Activated CD4-positive, alpha-beta memory T cell treated with anti-CD3 and anti-CD28 coated beads for 36 hours (primary cell): Measurements from ENCODE around the gene ZMAT5. TPM values are rescaled to one million over a fixed set of nuclear protein-coding genes. Genes with fewer than 3 reads are reported as not detected.

Experiments used
- CTCF ChIA-PET: fragments of 350-600 bp; sonication (Branson Sonifier 250); formaldehyde crosslinking; loops from one replicate; lab custom pipeline; 2021; ENCODE audit warnings: antibody characterized with exemption, inconsistent platforms; lab: Charles Lee
- POLR2A ChIA-PET: fragments of 350-600 bp; sonication (Branson Sonifier 250); formaldehyde crosslinking; loops from one replicate; lab custom pipeline; 2021; ENCODE audit warnings: antibody characterized with exemption; lab: Charles Lee
- DNase-seq: peaks from one replicate; pipeline ENCODE4 v3.0.0-alpha.2; 2020
- H3K27ac Mint-ChIP-seq: one replicate; pipeline ENCODE4 v1.8.0; 2021; ENCODE audit warnings: mixed read lengths
- H3K27me3 Mint-ChIP-seq: one replicate; pipeline ENCODE4 v1.8.0; 2021; ENCODE audit warnings: mixed read lengths
- H3K36me3 Mint-ChIP-seq: one replicate; pipeline ENCODE4 v1.8.0; 2021; ENCODE audit warnings: mixed read lengths
- H3K4me1 Mint-ChIP-seq: one replicate; pipeline ENCODE4 v1.8.0; 2021; ENCODE audit warnings: low read depth, mixed read lengths
- H3K4me3 Mint-ChIP-seq: one replicate; pipeline ENCODE4 v1.8.0; 2021; ENCODE audit warnings: mild to moderate bottlenecking, mixed read lengths
- H3K9me3 Mint-ChIP-seq: one replicate; pipeline ENCODE4 v1.8.0; 2021; ENCODE audit warnings: mixed read lengths
- intact Hi-C: fragments of 100-400 bp; cut with micrococcal nuclease; formaldehyde crosslinking; loops from one replicate; pipeline ENCODE4 v1.15.1; 2023
- total RNA-seq, 2 experiments: library from RNA; stranded (reverse); gene quantifications; one replicate each; pipeline ENCODE4 v1.2.3, GENCODE V29; 2021

The ZMAT5 gene
- total RNA-seq, 2 experiments from 2014 or later, result 18.1 to 20.6 TPM

DNA sequence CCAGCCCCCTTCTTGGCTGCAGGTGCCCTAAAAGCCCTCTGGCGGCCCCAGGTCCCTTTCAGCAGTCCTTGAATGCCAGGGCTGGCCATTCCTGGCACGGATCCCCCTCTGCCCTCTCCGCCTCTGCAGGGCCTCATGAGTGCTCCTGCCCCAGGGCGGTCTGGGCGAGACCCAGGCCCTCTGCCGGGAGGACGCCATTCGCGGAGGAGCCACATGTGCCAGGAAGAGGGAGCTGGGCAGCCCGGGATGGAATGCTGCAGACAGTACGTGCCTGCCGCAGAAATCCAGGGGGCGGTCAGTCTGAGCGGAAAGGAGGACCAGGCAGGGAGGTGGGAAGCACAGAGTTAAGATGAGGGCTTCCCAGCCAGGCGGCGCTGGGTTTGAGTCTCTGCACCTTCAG lies 44.2 kb downstream of the ZMAT5 start:
- ChIA-PET POLR2A (no interaction called here), CTCF (no interaction called here)
- no peak overlapping the region for H3K4me3 Mint-ChIP-seq

DNA sequence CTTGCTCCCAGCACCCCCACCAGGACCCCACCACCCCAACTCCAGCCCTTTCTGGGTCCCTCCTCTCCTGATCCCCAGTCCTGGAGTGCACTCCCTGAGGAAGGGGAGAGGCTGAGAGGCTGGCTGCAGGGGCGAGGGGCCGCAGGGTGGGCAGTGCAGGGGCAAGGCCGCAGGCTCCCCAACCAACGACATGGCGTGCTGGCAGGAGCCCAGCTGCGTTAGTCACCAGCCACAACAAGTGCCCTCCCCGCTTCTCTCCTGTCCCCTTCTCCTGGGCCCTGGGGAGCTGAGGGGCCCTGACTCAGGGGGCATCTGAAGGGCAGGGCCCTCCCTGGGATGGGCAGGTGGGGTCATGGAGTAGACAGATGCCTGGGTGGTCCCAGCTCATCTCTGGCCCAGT lies 44.7 kb downstream of the ZMAT5 start:
- intact Hi-C loops, result no loop called here
- POLR2A ChIA-PET, result no interaction called here
- CTCF ChIA-PET, result no interaction called here

More for the DNA sequence above, 44.2 kb downstream of the ZMAT5 start:
- Mint-ChIP-seq H3K27ac (no peak overlapping the region), H3K36me3 (no peaks in the 10 kb centered on the region), H3K9me3 (no peaks in the 10 kb centered on the region), H3K4me1 (peaks cover 5% of the 10 kb centered on the region), H3K27me3 (peaks cover 25% of the 10 kb centered on the region)
- intact Hi-C loops, result no loop called here
- no peak for DNase-seq

DNA sequence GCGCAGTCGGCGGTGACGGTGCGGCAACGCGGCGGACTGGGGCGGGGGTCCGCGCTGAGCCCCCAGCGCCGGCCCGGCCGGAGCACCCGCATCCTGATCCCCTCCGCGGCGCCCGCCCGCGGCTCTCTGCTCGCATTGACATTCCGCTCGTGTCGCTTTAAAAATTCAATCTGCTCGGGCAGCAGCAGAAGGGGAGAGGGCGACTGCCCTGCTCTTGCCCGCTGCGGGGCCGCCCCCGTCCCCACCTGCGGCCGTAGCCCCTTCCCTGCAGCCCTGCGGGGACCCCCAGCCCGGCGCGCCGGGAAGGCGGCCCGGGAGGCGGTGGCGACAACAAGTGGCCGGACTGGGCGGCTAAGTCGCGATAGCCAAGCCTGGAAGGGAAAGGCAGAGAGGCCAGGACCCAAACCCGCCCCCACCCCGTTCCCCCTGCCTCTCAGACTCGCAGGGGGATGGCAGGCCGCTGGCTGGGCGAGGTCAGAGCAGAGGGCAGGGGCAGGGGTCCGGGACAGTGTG lies 45.9 kb downstream of the ZMAT5 start:
- CTCF ChIA-PET, result interaction anchor here (0.7 kb wide), 1 partner anchor 96 kb away, joined by 3 read pairs; no protein-coding TSS in a partner anchor
- DNase-seq, result no peak
- no peak overlapping the region for H3K27ac Mint-ChIP-seq
- peaks cover 36% of the 10 kb centered on the region for H3K27me3 Mint-ChIP-seq
- intact Hi-C loops, result no loop called here
- H3K9me3 Mint-ChIP-seq, result no peaks in the 10 kb centered on the region
- no peaks in the 10 kb centered on the region for H3K36me3 Mint-ChIP-seq
- H3K4me3 Mint-ChIP-seq, result no peak overlapping the region
- H3K4me1 Mint-ChIP-seq, result peaks cover 5% of the 10 kb centered on the region
- POLR2A ChIA-PET, result no interaction called here

More for the DNA sequence above, 44.7 kb downstream of the ZMAT5 start:
- peaks cover 28% of the 10 kb centered on the region for H3K27me3 Mint-ChIP-seq
- no peak overlapping the region for H3K4me3 Mint-ChIP-seq
- H3K9me3 Mint-ChIP-seq, result no peaks in the 10 kb centered on the region
- no peak overlapping the region for H3K27ac Mint-ChIP-seq
- H3K36me3 Mint-ChIP-seq, result no peaks in the 10 kb centered on the region
- peaks cover 5% of the 10 kb centered on the region for H3K4me1 Mint-ChIP-seq
- no peak for DNase-seq

DNA sequence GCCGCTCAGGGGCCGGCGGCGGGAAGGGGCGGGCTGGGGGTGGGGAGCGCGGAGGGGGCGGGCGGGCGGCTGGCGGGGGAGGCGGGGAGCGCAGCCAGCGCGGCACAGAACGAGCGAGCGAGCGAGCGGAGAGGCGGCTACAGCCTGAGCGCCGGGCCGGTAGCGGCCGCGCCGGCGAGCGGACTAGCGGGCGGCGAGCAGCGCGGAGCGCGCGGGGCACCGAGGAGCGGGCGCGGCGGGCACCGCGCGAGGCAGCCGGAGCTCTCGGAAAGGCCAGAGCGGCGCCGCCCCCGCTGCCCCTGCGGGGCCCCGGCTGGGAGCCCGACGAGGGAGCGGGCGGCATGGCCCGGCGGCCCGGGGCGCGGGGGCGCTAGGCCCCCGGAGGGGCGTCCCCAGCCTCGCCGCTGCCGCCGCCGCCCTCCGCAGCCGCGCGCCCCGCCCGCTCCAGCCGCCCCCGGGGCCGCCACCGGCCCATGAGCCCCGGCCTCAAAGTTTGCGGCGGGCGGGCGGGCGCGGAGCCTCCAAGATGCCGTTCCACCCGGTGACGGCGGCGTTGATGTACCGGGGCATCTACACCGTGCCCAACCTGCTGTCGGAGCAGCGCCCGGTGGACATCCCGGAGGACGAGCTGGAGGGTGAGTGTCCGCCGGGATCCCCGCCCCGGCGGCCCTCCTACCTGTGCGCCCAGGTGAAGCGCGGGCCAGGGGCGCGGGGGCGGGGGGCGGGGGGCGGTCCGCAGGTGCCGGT lies 46.7 kb downstream of the ZMAT5 start, which contains the start of gene CABP7:
CABP7 (plus strand) TSS at position 105 of the 747 bp plus-strand sequence; CDS start at position 527, 422 bp downstream.
- Mint-ChIP-seq H3K36me3 (no peaks in the 10 kb centered on the region), H3K27me3 (peaks cover 38% of the 10 kb centered on the region), H3K4me3 (no peak within 1 kb of the TSS), H3K4me1 (peaks cover 5% of the 10 kb centered on the region), H3K9me3 (no peaks in the 10 kb centered on the region), H3K27ac (no peak within 1 kb of the TSS)
- intact Hi-C loops, result no loop called here
- CTCF ChIA-PET, result no interaction called here
- POLR2A ChIA-PET, result no interaction called here
- no peak for DNase-seq

DNA sequence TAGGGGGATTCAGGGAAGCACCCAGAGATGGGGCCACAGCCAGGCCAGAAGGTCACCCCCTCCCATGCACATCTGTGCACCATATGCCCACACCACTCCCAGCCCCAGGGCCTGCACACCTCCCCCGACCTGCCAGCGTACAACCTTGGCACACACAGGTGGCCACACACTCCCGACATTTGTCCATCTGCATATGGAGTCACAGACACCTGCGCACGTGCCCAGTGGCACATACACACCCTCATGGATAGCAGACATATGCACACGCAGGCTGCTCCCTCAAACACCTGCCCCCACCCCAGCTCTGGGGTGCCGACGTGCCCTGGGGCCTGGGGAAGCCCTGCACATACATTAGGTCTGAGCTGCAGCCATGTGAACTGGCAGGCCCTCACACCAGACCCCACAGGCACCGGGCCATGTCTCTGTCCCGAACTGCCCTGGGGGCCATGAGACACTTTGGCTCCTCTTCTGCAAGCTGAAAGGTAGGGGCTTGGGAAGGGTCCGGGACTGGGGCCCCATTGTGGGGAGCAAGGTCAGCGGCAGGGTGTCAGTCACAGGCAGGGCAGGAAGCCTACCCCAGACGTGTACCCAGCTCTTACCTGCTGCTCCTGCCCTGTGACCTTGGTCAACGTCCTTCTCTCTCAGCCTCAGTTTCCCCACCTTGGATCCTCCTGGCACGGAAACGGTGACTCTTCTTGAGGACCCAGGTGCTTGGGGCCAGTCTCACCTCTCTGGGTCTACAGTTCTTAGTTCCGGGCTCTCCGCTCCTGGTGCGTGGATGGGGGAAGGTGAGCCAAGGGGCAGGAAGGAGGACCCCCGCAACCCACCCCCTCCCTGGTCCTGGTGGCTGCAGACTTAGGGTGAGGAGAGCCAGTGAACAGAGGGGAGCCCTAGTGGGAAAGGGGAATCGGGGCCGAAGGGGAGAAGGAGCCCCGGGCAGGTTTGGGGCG lies 47.6 kb downstream of the ZMAT5 start:
- peaks cover 42% of the 10 kb centered on the region for H3K27me3 Mint-ChIP-seq
- H3K4me3 Mint-ChIP-seq, result no peak overlapping the region
- H3K36me3 Mint-ChIP-seq, result no peaks in the 10 kb centered on the region
- CTCF ChIA-PET, result interaction anchor here (0.9 to 1.2 kb wide), 2 partner anchors 83 to 96 kb away, joined by 3 read pairs; no protein-coding TSS in a partner anchor
- intact Hi-C loops, result no loop called here
- no peaks in the 10 kb centered on the region for H3K9me3 Mint-ChIP-seq
- POLR2A ChIA-PET, result no interaction called here
- peaks cover 5% of the 10 kb centered on the region for H3K4me1 Mint-ChIP-seq
- no peak for DNase-seq
- H3K27ac Mint-ChIP-seq, result no peak overlapping the region

DNA sequence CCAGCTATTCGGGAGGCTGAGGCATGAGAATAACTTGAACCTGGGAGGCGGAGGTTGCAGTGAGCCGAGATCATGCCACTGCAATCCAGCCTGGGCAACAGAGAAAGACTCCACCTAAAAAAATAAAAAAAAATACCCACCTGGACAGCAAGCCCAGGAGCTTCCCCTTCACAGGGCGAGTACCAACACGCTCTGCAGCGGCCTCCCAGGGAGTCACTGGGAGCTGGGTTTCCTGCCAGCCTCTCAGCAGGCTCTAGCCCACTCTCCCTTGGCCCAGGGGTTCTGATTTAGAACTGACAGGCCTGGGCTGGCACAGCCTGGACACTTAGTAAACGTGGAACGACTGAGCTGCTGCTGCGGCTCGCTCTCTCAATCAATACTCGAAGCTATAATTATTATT lies 49.0 kb downstream of the ZMAT5 start:
- CTCF ChIA-PET, result interaction anchor here (1.2 kb wide), 1 partner anchor 94 kb away, joined by 3 read pairs; no protein-coding TSS in a partner anchor
- POLR2A ChIA-PET, result no interaction called here
- H3K27ac Mint-ChIP-seq, result no peak overlapping the region
- intact Hi-C loops, result no loop called here
- H3K4me1 Mint-ChIP-seq, result peaks cover 5% of the 10 kb centered on the region
- no peak for DNase-seq
- H3K9me3 Mint-ChIP-seq, result no peaks in the 10 kb centered on the region
- H3K36me3 Mint-ChIP-seq, result no peaks in the 10 kb centered on the region
- no peak overlapping the region for H3K4me3 Mint-ChIP-seq
- H3K27me3 Mint-ChIP-seq, result peaks cover 42% of the 10 kb centered on the region

DNA sequence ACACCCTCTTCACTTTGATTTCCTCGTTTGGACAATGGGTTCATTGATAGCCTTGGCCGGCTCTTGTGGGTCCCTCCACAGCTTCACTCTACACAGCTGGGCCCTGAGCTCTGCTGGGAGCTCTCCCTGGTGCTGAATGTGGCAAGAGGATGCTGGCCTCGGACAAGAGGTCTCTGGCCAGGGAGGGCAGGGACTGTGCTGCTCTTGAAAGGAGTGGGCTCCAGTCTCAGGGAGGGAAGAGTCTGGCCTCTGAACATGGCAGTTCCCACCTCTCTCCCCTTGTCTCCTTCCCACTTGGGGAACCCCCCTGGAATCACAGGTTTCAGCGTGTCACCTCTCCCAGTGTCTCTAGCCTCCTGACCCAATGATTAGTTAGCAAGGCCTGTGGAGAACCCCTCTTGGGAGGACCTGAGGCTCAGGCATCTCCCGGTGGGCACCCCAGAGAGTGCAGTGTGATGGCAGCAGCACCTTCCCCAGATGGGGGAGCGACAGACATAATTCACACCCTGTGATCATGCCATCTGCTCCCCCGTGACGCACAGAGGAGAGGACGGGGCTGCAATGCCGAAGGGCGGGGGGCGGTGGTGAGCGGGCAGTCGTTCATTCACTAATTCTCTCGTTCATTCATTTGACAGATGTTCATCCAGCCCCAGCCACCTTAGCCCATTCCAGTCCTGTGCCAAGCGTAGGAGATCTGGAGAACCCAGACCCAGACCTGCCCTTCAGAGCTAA lies 49.8 kb downstream of the ZMAT5 start:
- Mint-ChIP-seq H3K36me3 (no peaks in the 10 kb centered on the region), H3K4me1 (peaks cover 5% of the 10 kb centered on the region), H3K27me3 (peaks cover 42% of the 10 kb centered on the region), H3K27ac (no peak overlapping the region), H3K9me3 (no peaks in the 10 kb centered on the region), H3K4me3 (no peak overlapping the region)
- DNase-seq, result peak; percentile 47
- intact Hi-C loops, result no loop called here
- POLR2A ChIA-PET, result no interaction called here
- CTCF ChIA-PET, result no interaction called here

DNA sequence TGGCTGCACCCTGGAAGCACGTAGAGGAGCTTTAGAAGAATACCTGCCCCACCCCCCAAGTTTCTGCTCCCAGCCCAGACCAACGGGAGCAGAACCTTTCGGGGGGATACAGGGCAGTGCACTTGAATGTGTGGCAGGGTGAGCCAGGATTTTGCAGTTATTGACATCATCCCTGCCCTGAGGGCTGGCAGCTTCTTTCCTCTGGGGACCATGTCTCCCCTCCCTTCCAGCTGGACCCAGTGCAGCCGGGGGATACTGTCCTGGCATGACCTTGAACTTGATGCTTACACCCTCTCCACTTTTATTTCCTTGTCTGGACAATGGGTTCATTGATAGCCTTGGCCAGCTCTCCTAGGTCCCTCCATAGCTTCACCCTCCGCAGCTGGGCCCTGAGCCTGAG lies 51.1 kb downstream of the ZMAT5 start:
- POLR2A ChIA-PET, result no interaction called here
- no peaks in the 10 kb centered on the region for H3K9me3 Mint-ChIP-seq
- CTCF ChIA-PET, result no interaction called here
- no peaks in the 10 kb centered on the region for H3K36me3 Mint-ChIP-seq
- no peak overlapping the region for H3K27ac Mint-ChIP-seq
- peaks cover 5% of the 10 kb centered on the region for H3K4me1 Mint-ChIP-seq
- intact Hi-C loops, result no loop called here
- no peak overlapping the region for H3K4me3 Mint-ChIP-seq
- H3K27me3 Mint-ChIP-seq, result peaks cover 35% of the 10 kb centered on the region
- DNase-seq, result no peak

DNA sequence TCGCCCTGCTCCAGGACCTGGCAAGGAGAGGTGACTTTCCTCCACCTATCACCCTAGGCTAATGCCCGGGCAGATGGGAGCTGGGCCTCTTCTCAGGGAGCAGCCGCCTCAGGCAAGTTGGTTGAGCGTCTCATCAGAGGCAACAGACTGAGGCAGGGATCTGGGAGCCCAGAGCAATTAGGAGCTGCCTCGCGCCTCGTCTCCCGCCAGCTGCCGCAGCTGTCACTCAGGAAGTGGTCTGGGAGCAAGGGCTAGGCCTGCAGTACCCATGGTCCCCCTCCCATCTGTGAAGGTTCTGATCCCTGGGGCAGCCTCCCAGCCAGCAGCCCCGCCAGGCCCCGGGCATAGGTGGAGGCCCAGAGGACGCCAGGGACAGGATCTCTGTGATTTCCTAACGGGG lies 51.6 kb downstream of the ZMAT5 start:
- CTCF ChIA-PET, result no interaction called here
- Mint-ChIP-seq H3K4me3 (no peak overlapping the region), H3K36me3 (no peaks in the 10 kb centered on the region), H3K27me3 (peaks cover 35% of the 10 kb centered on the region), H3K9me3 (no peaks in the 10 kb centered on the region), H3K27ac (no peak overlapping the region), H3K4me1 (peaks cover 5% of the 10 kb centered on the region)
- no peak for DNase-seq
- POLR2A ChIA-PET, result no interaction called here
- intact Hi-C loops, result no loop called here

DNA sequence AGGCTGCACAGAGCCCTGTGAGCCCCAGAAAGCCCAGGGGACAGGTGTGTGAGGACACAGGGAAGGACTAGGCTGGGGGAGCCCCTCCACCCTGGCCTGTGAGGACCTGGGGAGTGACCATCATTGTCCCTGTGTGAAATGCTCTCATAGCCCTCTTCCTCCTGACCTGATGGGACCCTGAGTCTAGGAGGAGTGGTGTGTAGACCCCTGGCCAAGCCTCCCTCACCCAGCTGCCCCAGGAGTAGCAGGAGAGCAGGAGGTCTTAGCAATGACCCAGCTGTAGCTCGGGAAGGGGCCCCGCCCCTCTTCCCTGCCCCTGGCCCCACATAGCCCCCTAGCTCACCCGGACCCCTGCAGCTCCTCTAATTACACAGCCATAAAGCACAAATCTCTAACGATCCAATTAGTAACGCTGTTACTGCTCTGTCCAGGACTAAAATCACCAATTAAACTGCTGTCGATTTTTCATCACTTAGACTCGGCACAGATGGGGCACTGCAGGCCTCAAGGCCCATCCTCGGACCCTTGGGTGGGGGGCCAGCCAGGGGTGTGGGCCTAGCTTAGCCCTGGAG lies 53.6 kb downstream of the ZMAT5 start:
- Mint-ChIP-seq H3K4me3 (no peak overlapping the region), H3K36me3 (no peaks in the 10 kb centered on the region), H3K27ac (no peak overlapping the region), H3K9me3 (no peaks in the 10 kb centered on the region), H3K4me1 (no peaks in the 10 kb centered on the region), H3K27me3 (peaks cover 22% of the 10 kb centered on the region)
- CTCF ChIA-PET, result interaction anchor here (0.6 to 1.4 kb wide), 3 partner anchors 13 to 375 kb away, joined by 3 read pairs; no protein-coding TSS in a partner anchor
- intact Hi-C loops, result no loop called here
- POLR2A ChIA-PET, result no interaction called here
- DNase-seq, result no peak

DNA sequence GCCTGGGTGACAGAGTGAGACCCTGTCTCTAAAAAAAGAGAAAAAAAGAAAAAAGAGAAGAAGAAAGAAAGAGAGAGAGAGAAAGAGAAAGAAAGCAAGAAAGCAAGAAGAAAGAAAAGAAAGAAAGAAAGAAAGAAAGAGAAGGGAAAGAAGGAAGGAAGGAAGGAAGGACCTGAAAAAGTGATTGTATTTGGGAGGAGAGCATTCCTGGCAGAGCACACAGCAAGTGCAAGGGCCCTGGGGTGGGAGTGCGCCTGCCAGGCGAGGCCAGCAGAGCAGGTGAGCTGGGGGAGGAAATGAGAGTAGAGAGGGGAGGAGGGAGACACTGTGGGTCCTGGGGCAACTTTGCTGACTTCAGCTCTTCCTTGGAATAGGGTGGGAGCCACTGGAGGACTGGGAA lies 54.7 kb downstream of the ZMAT5 start:
- POLR2A ChIA-PET, result no interaction called here
- H3K36me3 Mint-ChIP-seq, result no peaks in the 10 kb centered on the region
- no peak overlapping the region for H3K27ac Mint-ChIP-seq
- intact Hi-C loops, result no loop called here
- CTCF ChIA-PET, result interaction anchor here (1.1 to 1.4 kb wide), 2 partner anchors 21 to 376 kb away, joined by 3 to 4 read pairs; no protein-coding TSS in a partner anchor
- H3K27me3 Mint-ChIP-seq, result peaks cover 16% of the 10 kb centered on the region
- no peaks in the 10 kb centered on the region for H3K4me1 Mint-ChIP-seq
- no peak for DNase-seq
- H3K9me3 Mint-ChIP-seq, result no peaks in the 10 kb centered on the region
- no peak overlapping the region for H3K4me3 Mint-ChIP-seq
